GM10266 (cell line): Measurements from ENCODE around the gene EPB41L1.

Experiments
- DNase-seq: peaks from one replicate; pipeline ENCODE4 v3.0.0; 2012; ENCODE audit errors: extremely low spot score
- CTCF ChIP-seq: IDR thresholded peaks from 2 replicates; pipeline ENCODE4 v1.5.1; 2012; ENCODE audit warnings: mild to moderate bottlenecking, low read depth; ENCODE audit not compliant: control insufficient read depth, insufficient read depth; ENCODE audit errors: missing control alignments

Gene EPB41L1

GRCh38 chr20:36248836-36249235 is 94.3 kb downstream of the EPB41L1 start:
- no peak for DNase-seq
- no peak for TF ChIP-seq CTCF

DNA sequence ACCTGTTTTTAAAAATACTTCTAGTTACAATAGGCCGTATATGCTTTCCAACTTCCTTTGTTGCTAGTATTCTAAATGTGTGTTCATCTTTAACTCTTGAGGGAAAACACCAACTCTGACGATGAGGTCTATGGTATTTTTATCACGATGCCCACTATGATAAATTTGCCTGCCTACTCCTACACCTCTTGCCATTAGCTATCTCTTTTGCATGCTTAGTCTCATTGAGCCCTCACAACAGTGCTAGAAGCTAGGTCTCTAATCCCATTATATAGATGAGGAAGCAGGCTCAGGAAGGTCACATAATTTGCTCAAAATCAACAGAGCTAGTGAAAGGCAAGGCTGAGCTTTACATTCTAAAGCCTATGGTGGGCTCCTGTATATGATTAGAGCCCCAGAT is 94.9 kb downstream of the EPB41L1 start:
- no peak for TF ChIP-seq CTCF
- DNase-seq, result no peak

DNA sequence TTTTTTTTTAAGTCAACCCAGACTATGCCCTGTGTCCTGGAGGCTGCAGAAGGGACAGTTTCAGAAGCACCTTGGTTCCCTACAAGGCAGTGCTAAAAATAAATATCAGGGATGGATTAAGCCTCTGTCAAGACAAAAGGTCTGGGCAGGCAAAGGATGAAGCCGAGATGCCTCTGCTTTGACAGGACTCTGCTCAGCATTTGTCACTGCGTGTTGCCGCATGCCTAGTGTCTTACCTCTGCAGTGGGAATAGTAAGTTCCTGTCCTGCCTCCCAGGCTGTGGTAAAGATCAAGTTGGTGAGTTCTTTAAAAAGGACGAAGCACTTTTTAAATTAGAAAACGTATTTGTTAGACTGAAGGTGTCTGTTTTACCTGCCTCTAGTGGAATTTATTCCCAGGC is 96.9 kb downstream of the EPB41L1 start:
- TF ChIP-seq CTCF, result no peak
- no peak for DNase-seq

DNA sequence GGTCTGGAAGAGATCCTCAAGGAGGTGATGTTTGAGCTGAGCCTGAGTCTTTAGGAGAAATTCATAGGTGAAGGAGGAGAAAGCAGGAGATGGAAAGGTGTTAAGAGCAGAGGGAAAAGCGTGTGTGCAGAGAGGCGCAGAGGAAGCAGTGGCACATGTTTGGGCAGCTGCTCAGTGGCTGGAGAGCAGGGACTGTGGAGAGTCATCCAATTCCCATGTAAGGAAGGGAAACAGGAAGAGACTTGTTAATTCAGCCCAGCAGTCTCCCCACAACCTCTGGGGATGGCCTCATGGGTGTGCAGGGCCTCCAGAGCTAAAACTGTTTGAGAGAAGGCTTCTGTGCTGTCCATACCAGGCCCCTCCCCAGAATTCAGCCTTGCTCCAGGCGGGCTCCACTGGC is 98.0 kb downstream of the EPB41L1 start:
- DNase-seq, result no peak
- TF ChIP-seq CTCF, result no peak

DNA sequence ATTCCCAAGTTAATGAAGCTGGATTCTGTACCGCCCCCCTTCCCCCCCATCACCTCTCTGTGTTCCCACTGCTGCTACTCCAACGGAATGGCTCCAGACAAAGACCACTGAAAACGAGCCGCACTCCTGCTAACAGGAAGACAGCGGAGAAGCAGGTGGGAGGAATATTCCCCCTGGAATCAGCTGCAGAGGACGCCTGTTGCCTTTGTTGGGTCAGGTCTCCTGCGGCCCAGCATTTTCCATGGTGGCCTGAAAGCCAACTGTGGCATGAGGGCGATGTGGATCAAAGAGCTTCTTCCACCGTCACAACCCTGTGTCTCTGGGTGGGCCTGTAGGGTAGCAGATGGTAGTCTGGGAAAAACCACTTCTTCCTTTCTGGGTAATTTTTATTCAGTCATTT is 98.5 kb downstream of the EPB41L1 start:
- TF ChIP-seq CTCF, result no peak
- DNase-seq, result no peak

GRCh38 chr20:36254076-36254475 is 99.5 kb downstream of the EPB41L1 start:
- no peak for TF ChIP-seq CTCF
- no peak for DNase-seq

GRCh38 chr20:36255445-36255844 is 100.9 kb downstream of the EPB41L1 start:
- no peak for DNase-seq
- no peak for TF ChIP-seq CTCF
